Mononuclear cell (primary cell): ENCODE measurements around the gene WNT5A. TPM values are rescaled to one million over a fixed set of nuclear protein-coding genes. Genes with fewer than 3 reads are reported as not detected.

ENCODE experiments used
- H3K27me3 ChIP-seq: 2 replicates; pipeline ENCODE4 v1.6.0; 2011; ENCODE audit warnings: low read length, control low read depth; ENCODE audit not compliant: insufficient read depth
- H3K4me1 ChIP-seq: 2 replicates; pipeline ENCODE4 v1.5.1; 2011; ENCODE audit warnings: mild to moderate bottlenecking, low read length, control low read depth; ENCODE audit not compliant: insufficient read depth
- H3K4me3 ChIP-seq: 2 replicates; pipeline ENCODE4 v1.5.1; 2011; ENCODE audit warnings: mild to moderate bottlenecking, low read length, moderate library complexity
- H3K9me3 ChIP-seq: 2 replicates; pipeline ENCODE4 v1.5.1; 2011; ENCODE audit warnings: low read depth, mild to moderate bottlenecking, control low read depth, low read length
- total RNA-seq: library from RNA; depleted of rRNA; stranded (reverse); fragments of >200 nt; gene quantifications from one replicate; pipeline ENCODE4 v1.2.3, GENCODE V29; 2012

WNT5A gene
- total RNA-seq, 1 donor, result 0.42 TPM

DNA sequence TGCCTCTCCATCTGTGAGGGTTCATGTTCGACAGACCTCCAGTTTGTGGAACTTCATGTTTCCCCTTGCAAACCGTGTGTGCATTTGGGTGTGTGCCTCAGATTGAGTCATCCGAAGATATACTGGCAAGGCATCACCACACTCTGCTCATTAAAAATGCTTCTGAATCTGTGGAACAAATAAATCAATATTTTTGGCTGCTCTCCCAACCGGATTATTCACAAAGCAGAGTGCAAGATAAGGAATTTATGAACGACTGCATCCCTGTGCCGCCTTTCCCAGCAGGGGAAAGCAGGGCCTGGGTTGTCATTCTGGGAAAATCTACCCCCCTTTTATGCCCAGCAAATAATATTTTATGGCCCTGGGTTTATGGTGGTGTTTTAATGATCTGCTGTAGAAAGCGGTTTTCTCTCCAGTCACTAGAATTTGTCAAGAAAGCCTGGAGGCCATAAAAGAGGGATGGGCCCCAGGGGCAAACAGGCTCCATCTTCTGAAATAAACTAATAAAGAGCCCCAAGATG is 4.2 kb upstream of the WNT5A start:
- Histone ChIP-seq H3K4me3 (no peak overlapping the region), H3K9me3 (no peaks in the 10 kb centered on the region), H3K27me3 (peaks cover 52% of the 10 kb centered on the region), H3K4me1 (no peaks in the 10 kb centered on the region)

- H3K4me3 ChIP-seq, result no peak overlapping the region
- peaks cover 61% of the 10 kb centered on the region for H3K27me3 ChIP-seq
- no peaks in the 10 kb centered on the region for H3K4me1 ChIP-seq
- H3K9me3 ChIP-seq, result no peaks in the 10 kb centered on the region
These were observed 3.3 kb upstream of the WNT5A start for GRCh38 chr3:55490276-55490913.

GRCh38 chr3:55489798-55490132 is 2.7 kb upstream of the WNT5A start:
- H3K27me3 ChIP-seq, result peaks cover 66% of the 10 kb centered on the region
- no peak overlapping the region for H3K4me3 ChIP-seq
- no peaks in the 10 kb centered on the region for H3K4me1 ChIP-seq
- H3K9me3 ChIP-seq, result no peaks in the 10 kb centered on the region

DNA sequence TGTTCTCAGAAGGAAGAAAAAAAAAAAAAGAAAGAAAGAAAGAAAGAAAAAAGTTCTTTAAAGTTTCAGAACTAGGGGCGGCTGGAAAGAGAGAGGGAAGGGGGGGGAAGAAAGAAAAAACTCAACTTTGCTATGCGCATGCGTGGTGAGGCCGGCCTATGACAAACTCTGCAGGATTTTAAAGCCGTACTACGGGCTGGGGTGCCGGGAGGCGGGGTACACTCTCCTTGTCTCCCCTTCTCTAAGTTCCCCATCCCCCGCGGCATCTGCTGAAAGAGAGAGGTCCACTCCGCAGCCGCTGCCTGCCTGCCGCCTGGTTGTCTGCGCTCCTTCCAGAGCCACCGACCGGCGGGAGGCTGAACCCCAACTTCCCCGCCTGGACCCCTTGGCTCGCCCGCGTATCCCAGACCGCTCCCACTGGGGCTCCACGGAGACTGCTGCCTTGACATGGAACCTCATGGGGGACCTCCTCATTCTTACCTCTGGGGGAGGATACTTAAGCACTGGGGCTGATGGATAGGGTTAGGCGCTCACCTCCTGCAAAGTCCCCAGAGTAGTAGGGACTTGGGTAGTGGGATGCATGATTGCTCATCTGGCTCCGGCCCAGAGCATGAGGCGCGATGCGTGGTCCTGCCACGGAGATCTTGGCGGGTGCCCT is 1.4 kb upstream of the WNT5A start:
- H3K9me3 ChIP-seq, result no peaks in the 10 kb centered on the region
- H3K4me1 ChIP-seq, result no peaks in the 10 kb centered on the region
- no peak overlapping the region for H3K4me3 ChIP-seq
- peaks cover 78% of the 10 kb centered on the region for H3K27me3 ChIP-seq

DNA sequence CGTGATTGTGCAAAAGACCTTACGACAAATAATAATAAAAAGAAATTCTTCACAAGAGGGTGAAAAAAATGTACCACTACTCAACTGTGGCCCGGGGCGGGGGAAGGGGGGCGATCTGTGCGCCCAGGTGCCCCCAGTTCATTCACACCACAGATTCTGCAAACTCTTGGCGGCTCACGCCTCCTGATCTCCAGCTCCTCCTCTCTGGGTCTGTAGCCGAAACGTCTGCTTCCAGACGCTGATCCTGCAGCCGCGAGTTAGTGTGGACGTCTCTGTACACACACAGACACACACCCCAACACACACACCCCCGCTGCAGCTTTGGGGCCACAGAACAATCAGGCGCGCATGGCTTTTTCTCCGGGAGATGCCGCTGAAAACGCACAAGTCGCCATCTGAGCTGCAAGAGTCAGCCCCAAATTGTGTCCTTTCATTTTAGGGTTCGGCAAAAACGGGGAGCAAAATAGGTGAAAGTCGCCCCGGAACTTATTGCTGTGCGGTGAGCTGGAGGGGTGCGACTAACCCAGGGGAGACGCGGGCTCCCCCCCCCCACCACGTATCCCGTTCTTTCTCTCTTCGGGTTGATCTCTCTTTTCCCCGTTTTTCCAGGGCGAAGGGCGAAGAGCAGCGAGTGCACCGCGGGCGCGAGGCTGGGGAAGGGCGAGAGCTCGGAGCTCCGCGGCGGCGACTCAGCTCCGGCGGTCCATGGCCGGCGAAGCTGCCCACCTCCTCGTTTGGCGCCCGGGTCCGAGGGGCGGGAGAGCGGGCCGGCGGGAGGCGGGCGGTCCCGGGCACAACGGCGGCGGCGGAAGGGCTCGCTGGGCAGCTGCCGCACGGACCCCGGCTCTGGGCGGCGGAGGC is 505 bp upstream of the WNT5A start:
- Histone ChIP-seq H3K4me3 (peak overlapping the region; percentile 22), H3K27me3 (peaks cover 84% of the 10 kb centered on the region), H3K9me3 (no peaks in the 10 kb centered on the region), H3K4me1 (no peaks in the 10 kb centered on the region)

DNA sequence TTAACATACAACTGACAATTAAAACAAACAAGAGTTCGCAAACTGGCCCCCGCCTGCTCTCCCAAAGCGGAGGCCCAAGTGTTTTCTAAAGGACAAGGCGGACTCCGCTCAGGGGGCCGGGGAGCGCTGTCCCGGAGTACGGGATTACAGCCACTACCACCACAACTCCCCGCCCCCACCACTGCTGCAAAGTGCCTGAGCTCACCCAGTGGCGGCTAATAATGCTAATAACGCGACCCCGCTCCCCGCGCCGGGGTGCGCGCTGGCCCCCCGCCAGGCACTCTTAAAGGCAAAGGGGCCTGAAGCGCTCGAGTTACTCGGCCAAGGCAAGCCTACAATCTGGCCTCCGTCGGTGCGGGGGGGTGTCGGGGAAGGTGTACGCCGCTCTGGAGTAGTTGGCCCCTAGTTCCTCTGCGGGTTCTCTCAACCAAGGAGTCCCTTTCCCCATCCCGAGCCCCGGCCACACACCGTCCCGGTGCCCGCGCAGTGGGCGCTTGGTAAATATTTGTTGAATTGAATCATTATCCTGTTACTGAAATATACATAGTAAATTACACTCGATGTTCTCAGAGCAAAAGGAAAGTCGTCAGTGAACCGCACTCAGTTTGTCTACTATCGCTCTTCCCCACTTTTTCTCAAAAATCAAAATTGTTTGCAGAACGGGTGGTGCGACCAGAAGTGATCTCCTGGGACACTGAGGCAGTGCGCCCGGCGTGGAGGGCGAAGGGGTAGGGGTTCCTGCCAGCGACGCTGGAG is 827 bp downstream of the WNT5A start:
- peaks cover 92% of the 10 kb centered on the region for H3K27me3 ChIP-seq
- H3K4me3 ChIP-seq, result no peak overlapping the region
- no peaks in the 10 kb centered on the region for H3K9me3 ChIP-seq
- no peaks in the 10 kb centered on the region for H3K4me1 ChIP-seq

GRCh38 chr3:55484801-55485791 is 2.0 kb downstream of the WNT5A start:
- H3K4me3 ChIP-seq, result no peak overlapping the region
- no peaks in the 10 kb centered on the region for H3K9me3 ChIP-seq
- H3K4me1 ChIP-seq, result no peaks in the 10 kb centered on the region
- peaks cover 92% of the 10 kb centered on the region for H3K27me3 ChIP-seq

- Histone ChIP-seq H3K4me3 (no peak overlapping the region), H3K27me3 (peaks cover 92% of the 10 kb centered on the region), H3K9me3 (no peaks in the 10 kb centered on the region), H3K4me1 (no peaks in the 10 kb centered on the region)
These were observed 2.9 kb downstream of the WNT5A start for GRCh38 chr3:55484191-55484689.

GRCh38 chr3:55483196-55484095 is 3.7 kb downstream of the WNT5A start:
- H3K9me3 ChIP-seq, result no peaks in the 10 kb centered on the region
- H3K4me1 ChIP-seq, result no peaks in the 10 kb centered on the region
- H3K27me3 ChIP-seq, result peaks cover 86% of the 10 kb centered on the region
- no peak overlapping the region for H3K4me3 ChIP-seq

- Histone ChIP-seq H3K4me1 (no peaks in the 10 kb centered on the region), H3K27me3 (peaks cover 87% of the 10 kb centered on the region), H3K9me3 (no peaks in the 10 kb centered on the region), H3K4me3 (no peak overlapping the region)
These were observed 4.5 kb downstream of the WNT5A start for GRCh38 chr3:55482496-55483195.

GRCh38 chr3:55481744-55482495 is 5.2 kb downstream of the WNT5A start:
- H3K9me3 ChIP-seq, result no peaks in the 10 kb centered on the region
- H3K27me3 ChIP-seq, result peaks cover 81% of the 10 kb centered on the region
- no peak overlapping the region for H3K4me3 ChIP-seq

More at GRCh38 chr3:55481744-55482495, 5.2 kb downstream of the WNT5A start:
- no peaks in the 10 kb centered on the region for H3K4me1 ChIP-seq
